Measurements from ENCODE around the gene TP53I13. TPM values are rescaled to one million over a fixed set of nuclear protein-coding genes. Genes with fewer than 3 reads are reported as not detected.

Gene TP53I13
- total and polyA plus RNA-seq, 2 donors (not counting 3 experiments of a cell fraction or from before 2014, with no cell fraction given) = 41.1 to 42.7 TPM

- TF ChIP-seq CTCF (IDR thresholded peaks at IDR 0.05; ENCODE audit: extremely low read depth in 1 of 2, insufficient read depth in 1 of 2, low read depth in 1 of 2, low read length in 2 of 2) = no peak
- no peak for TF ChIP-seq JUN (IDR thresholded peaks at IDR 0.05; ENCODE audit: borderline replicate concordance, insufficient read depth, insufficient read length, low read depth)
- TF ChIP-seq POLR2AphosphoS5 (IDR thresholded peaks at IDR 0.05; ENCODE audit: insufficient read depth, low read depth, low read length) = no peak
- TF ChIP-seq FOS (IDR thresholded peaks at IDR 0.05; ENCODE audit: borderline replicate concordance, insufficient read depth, low read length) = no peak
- TF ChIP-seq GATA2 (IDR thresholded peaks at IDR 0.05; ENCODE audit: insufficient read depth, insufficient read length, low read depth, low read length) = no peak
- no peak for TF ChIP-seq MYC (IDR thresholded peaks at IDR 0.05; ENCODE audit: low read depth, low read length)
- no peak for TF ChIP-seq POLR2A (IDR thresholded peaks at IDR 0.05; ENCODE audit: low read depth, low read length)
- H2AFZ ChIP-seq (ENCODE audit: low read depth, low read length) = no peak overlapping the region
- H3K27me3 ChIP-seq (ENCODE audit: control insufficient read depth in 2 of 2, insufficient read depth in 2 of 2, low read length in 2 of 2) = no peaks in the 10 kb centered on the region
- dilution Hi-C loops (cut with MboI; ENCODE audit: extremely low pct_ligation_motif_present, low sequenced_read_pairs) (no loop called here), intact Hi-C loops (cut with micrococcal nuclease) (no loop called here)
- ChIA-PET POLR2A (no interaction called here), CTCF (interaction anchor here (1.1 to 9.4 kb wide), 6 partner anchors 16 to 517 kb away, joined by 3 to 152 read pairs (median 8); partner anchors contain the start of gene ANKRD13B)
- H3K4me1 ChIP-seq (ENCODE audit: control insufficient read depth, extremely low read depth, insufficient read depth, low read length) = peaks cover 3% of the 10 kb centered on the region
- no peak overlapping the region for H3K9ac ChIP-seq (replicated peaks; ENCODE audit: extremely low read depth, insufficient read depth, low read length)
- no peak overlapping the region for H3K4me3 ChIP-seq (replicated peaks in 1 of 3; ENCODE audit: insufficient read depth in 1 of 3, low read depth in 1 of 3, low read length in 3 of 3)
- DNase-seq (ENCODE audit: low read depth, low spot score) (no peak), FAIRE-seq (no peak)
- no peaks in the 10 kb centered on the region for H3K9me3 ChIP-seq (replicated peaks; ENCODE audit: control insufficient read depth, insufficient read depth, low read length)
- peaks cover 23 to 57% of the 10 kb centered on the region in 2 experiments for H3K36me3 ChIP-seq (ENCODE audit: control insufficient read depth in 2 of 2, extremely low read depth in 1 of 2, insufficient read depth in 2 of 2, low read length in 2 of 2)
- peaks cover 3% of the 10 kb centered on the region for H3K79me2 ChIP-seq (ENCODE audit: control insufficient read depth, insufficient read depth, low read length)
- no peak overlapping the region for H3K27ac ChIP-seq (ENCODE audit: insufficient read depth, low read depth, low read length)
- H3K4me2 ChIP-seq (ENCODE audit: insufficient read depth, low read length) = no peak overlapping the region
- H4K20me1 ChIP-seq (replicated peaks; ENCODE audit: control insufficient read depth, extremely low read depth, insufficient read depth, low read length) = no peaks in the 10 kb centered on the region
- no peaks in the 10 kb centered on the region for H3K9me1 ChIP-seq (replicated peaks; ENCODE audit: control insufficient read depth, extremely low read depth, insufficient read depth, low read length)
- no TSS peak for BruUV-seq (replicated peaks)
Measured at GRCh38 chr17:29576214-29577000, 7.9 kb downstream of the TP53I13 start.
